ENCODE data around the gene SLC35F2.
"Not testable (repeated sequence)": the region's sequence is repeated elsewhere in the genome, so short reads cannot be mapped to it uniquely, and the experiment has no call there.

The SLC35F2 gene

GRCh38 chr11:107840129-107840484 lies 18.5 kb downstream of the SLC35F2 start:
- DNase-seq (ENCODE audit: low spot score), result no peak

GRCh38 chr11:107836851-107837250 lies 21.7 kb downstream of the SLC35F2 start:
- DNase-seq (ENCODE audit: low spot score), result no peak

DNA sequence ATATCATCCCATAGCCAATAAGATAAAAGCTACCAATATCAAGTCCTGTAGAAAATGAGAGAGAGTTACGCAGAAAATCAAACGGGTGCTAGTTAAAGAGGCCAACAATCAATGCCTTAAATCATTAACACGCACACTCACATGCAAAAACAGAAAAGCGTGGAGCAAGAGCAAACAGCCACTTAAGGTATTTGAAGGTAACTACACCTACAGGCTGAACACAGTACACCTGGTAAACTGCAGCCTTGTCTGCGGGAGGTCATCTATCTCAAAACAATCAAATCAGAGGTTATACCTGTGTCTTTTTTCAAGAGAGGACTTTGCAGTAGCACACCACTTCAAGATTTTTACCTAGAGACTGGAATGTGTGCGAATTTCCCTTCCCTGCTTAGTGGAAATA lies 23.6 kb downstream of the SLC35F2 start:
- no peak for DNase-seq (ENCODE audit: low spot score)

- DNase-seq (ENCODE audit: low spot score), result not testable (repeated sequence)
Measured at GRCh38 chr11:107833926-107834325, 24.7 kb downstream of the SLC35F2 start.

- no peak for DNase-seq (ENCODE audit: low spot score)
Measured at GRCh38 chr11:107830915-107831540, 27.6 kb downstream of the SLC35F2 start.

DNA sequence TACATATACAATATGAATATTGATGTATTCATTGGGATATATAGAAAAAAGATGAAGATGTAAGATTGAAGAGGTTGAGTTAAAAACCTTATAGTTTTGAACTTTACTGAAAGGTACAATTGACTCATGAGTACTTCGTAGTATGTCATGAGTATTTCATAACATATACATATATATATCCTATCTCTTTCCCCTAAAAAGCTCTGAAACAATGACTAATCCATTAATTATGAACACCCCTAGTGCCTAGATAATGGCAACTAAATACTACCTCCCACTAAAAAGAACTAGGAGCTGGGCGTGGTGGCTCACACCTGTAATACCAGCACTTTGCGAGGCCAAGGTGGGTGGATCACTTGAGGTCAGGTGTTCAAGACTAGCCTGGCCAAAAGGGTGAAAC lies 31.5 kb downstream of the SLC35F2 start:
- no peak for DNase-seq (ENCODE audit: low spot score)

DNA sequence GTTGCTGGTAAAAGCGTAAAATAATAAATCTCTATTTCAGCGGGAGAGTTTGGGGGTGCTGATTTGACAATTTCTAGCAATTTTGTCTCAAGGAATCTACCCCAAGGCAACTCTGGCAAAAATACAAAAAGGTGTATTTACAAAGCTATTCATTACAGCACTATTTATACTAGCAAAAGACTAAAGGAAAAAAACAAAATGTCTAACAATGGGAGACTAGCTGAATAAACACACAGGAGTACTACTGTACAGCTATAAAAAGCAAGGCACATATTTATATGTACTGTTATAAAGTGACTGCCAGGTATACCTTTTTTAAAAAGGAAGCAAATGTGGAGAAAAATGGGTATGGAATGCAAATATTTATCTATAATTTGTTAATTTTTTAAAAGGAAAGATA lies 32.7 kb downstream of the SLC35F2 start:
- no peak for DNase-seq (ENCODE audit: low spot score)

DNA sequence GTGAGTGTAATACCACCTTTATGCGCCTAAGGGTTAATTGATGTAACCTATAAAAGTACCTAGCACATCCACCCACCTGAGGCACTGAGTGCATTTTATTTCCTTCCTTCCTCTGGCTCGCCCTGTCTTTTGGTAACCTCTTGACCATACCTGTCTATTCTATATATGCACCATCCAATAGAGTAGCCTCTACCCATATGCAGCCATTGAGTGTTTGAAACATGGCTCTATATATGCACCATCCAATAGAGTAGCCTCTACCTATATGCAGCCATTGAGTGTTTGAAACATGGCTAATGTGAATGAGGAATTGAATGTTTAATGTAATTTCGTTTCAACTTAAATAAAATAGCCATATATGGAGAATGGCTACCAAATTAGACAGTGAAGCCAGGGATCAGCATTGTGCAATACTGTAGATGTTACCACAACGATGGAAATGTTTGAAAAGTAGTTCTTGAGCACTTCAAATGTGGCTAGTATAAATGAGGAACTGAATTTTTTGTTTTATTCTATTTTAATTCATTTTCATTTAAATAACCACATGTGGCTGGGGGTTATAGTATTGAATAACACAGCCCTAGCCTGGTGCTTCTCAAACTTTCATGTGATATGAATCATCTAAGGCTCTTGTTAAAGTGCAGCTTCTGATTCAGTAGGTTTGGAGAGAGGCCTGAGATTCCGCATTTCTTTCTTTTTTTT lies 33.8 kb downstream of the SLC35F2 start:
- DNase-seq (ENCODE audit: low spot score), result no peak

DNA sequence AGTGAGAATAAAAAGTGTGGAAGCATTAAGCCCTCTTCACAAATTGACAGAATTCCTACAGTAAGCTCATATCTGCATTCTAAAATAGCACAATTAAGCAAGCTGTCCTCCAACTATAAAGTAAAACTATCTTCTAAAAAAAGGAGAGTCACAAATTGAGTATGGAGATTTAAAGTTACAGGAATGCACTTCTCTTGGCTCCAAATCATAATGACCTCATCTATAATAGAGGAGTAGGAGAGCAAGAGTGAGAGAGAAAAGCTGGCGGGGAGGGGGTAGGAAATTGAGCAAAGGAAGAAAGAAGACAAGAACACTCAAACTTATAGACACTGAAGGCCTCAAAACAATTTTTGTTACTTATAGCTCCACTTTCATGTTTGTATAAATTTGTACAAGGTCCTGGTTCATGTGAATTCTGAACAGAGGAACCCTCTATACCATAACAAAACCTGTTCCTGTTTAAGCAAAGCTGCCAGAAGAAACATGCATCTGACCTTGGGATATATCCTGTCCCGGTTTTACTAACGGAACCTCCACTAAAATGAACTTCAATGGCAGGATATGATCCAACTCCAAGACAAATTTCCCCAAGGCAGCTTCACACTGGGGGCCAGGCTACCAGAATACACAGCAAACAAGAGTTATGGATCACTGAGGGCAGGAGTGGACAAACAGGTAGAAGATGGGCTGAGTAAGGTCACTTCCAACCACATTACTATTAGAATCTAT lies 37.2 kb downstream of the SLC35F2 start:
- DNase-seq (ENCODE audit: low spot score), result no peak

GRCh38 chr11:107819361-107820014 lies 39.1 kb downstream of the SLC35F2 start:
- no peak for DNase-seq (ENCODE audit: low spot score)

DNA sequence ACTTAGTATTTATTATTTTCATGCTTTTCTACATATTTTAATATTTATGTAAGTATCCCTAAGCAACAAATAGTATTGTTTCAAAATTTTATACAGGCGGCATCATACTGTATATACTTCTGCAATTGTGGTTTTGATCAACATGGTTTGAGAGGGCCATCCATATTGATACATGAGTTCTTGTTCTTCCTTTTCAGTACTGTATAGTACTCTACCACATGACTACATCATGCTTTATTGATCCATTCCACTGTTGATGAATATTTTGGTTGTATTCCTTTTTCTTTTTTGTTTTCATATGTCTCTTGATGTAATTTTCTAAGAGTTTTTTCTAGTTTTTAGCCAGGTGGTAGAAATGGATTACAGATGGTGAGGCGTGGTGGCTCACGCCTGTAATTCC lies 40.1 kb downstream of the SLC35F2 start:
- DNase-seq (ENCODE audit: low spot score), result no peak

DNA sequence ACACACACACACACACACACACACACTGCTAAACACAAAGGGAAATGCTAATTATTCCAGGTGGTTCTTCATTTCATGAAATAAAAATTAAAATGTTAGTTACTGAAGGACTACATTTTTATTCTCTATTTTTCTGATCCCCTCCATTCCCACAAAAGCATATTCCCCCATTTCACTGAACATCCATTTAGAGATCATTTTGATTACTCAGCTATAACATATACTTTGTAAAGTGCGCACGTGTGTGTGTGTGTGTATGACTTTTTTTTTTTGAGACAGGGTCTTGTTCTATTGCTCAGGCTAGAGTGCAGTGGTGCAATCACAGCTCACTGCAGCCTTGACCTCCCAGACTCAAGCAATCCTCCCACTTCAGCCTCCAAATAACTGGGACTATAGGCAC lies 42.6 kb downstream of the SLC35F2 start:
- no peak for DNase-seq (ENCODE audit: low spot score)

GRCh38 chr11:107810875-107811274 lies 47.7 kb downstream of the SLC35F2 start:
- no peak for DNase-seq (ENCODE audit: low spot score)

DNA sequence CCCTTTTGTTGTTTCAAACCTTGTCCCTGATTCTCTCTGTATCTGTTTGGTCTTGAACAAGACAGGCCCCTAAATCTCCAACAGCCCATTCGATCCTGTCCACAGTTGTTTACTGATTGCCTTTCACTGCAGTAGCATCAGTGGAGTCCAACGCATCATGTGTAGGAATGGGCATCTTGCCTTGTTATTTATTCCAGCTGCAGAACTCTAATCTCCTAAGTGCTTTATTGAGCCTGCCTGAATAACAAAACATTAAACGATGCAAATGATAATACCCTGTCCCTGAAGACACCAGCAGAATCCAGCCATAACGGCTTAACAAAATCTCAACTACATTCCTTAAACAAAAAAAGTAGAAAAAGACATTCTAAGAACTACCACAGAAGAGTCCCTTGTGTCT lies 50.1 kb downstream of the SLC35F2 start:
- DNase-seq (ENCODE audit: low spot score), result no peak

- no peak for DNase-seq (ENCODE audit: low spot score)
Measured at GRCh38 chr11:107804971-107805370, 53.6 kb downstream of the SLC35F2 start.

DNA sequence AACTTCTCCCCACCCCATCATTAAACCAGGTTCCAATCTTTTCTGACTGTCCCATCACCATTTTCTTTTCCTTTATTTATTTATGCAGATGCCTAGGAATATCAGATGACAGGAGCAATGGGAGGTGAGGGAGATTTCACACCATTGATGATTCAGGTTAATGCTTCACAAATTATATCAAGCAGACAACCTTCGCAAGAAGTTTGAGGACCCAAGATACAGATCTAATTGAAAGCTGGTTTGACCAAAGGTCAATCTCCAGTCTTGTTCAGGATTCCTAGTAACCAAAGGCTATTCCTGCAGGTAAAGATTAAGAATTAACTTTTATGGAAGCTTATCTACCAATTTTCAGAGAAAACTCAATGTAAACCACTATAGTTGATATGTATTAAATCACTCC lies 54.4 kb downstream of the SLC35F2 start:
- no peak for DNase-seq (ENCODE audit: low spot score)

DNA sequence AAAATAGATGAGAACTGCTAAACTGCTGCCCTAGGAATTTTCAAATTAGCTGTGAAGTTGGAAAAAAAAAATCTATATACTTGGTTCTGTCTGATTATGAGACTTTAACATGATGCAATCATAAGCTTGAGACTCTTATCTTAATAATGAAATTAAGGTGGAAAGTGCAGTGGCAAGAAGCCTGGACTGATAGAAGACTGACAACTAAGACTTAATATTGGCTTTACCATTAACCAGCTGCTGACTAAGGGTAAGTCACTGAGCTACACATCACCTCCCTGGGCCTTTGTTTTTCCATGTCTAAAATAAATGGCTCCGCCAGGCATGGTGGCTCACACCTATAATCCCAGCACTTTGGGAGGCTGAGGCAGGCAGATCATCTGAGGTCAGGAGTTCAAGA lies 56.9 kb downstream of the SLC35F2 start:
- DNase-seq (ENCODE audit: low spot score), result no peak

DNA sequence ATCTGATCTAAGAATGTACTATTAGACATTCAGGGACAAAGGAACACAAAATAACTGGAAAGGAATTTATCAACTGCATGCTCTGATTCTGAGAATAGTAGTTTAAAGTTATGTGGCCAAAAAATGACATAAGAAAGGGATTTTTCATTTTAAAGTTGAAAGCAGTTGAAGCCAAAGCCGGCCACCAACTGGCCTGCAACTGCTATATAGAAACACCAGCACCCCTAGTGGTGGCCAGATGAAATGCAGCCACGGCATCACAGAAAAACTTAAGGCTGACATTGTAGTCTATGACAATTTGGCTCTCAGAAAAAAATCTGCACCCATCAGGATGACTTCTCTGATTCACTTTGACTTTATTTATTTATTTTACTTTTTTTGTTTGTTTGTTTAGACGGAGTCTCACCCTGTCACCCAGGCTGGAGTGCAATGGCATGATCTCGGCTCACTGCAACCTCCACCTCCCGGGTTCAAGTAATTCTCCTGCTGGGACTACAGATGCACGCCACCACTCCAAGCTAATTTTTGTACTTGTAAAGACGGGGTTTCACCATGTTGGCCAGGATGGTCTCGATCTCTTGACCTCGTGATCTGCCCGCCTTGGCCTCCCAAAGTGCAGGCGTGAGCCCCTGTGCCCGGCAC lies 59.2 kb downstream of the SLC35F2 start:
- peak; percentile 81 for DNase-seq (ENCODE audit: low spot score)

- DNase-seq (ENCODE audit: low spot score), result no peak
Measured at GRCh38 chr11:107792049-107792443, 66.5 kb downstream of the SLC35F2 start.

DNA sequence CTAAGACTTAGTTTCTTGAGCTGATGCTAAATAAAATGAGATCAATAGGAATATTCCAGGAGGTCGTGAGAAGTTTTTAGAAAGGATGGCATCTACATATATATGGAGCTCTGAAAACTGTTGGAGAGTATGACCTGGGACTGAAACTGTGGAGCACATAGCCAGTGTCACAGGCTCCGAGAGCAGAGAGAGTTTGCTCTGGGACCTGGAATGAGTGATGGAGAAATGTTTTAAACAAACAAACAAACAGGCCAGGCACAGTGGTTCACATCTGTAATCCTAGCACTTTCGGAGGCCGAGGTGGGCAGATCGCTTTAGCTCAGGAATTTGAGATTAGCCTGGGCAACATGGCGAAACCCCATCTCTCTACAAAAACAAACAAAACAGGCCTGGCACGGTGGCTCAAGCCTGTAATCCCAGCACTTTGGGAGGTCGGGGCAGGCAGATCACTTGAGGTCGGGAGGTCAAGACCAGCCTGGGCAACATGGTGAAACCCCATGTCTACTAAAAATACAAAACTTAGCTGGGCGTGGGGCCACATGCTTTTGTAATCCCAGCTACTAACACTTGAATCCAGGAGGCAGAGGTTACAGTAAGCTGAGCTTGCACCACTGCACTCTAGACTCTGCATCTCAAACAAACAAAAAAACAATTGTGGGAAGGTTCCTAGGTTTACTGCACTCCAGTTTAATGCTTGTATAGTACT lies 67.1 kb downstream of the SLC35F2 start:
- DNase-seq (ENCODE audit: low spot score), result no peak

DNA sequence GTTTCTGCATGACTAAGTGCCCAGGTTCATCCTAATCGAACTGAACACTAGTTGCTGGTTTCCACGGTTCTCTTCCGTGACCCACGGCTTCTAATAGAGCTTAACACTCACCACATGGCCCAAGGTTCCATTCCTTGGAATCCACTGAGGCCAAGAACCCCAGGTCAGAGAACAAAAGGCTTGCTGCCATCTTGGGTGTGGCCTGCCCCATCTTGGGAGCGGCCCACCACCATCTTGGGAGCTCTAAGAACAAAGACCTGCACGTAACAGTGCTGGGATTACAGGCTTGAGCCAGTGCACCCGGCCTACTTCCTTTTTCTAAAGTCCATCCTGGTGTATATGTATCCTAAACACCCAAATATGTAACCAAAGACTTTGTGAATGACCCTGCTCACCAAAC lies 68.8 kb downstream of the SLC35F2 start:
- DNase-seq (ENCODE audit: low spot score), result no peak

DNA sequence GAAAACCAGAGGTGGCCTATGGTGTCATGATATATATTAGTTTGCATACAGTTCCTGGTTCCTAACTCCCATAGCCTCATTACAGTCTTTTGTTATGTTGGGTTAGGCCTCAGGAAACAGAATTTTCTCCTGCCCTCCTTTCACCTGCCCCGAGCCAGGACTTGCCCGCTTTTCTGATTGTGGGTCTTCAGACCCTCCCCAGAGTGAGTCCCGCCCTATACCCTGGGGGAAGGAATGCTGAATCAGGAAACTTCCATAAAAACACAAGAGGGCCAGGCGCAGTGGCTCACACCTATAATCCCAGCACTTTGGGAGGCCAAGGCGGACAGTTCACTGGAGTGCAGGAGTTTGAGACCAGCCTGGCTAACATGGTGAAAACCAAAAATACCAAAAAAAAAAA lies 70.9 kb downstream of the SLC35F2 start:
- no peak for DNase-seq (ENCODE audit: low spot score)

Data from NAMALWA (cell line).